Measurements from ENCODE around the gene ACTN4.

ACTN4 gene

DNA sequence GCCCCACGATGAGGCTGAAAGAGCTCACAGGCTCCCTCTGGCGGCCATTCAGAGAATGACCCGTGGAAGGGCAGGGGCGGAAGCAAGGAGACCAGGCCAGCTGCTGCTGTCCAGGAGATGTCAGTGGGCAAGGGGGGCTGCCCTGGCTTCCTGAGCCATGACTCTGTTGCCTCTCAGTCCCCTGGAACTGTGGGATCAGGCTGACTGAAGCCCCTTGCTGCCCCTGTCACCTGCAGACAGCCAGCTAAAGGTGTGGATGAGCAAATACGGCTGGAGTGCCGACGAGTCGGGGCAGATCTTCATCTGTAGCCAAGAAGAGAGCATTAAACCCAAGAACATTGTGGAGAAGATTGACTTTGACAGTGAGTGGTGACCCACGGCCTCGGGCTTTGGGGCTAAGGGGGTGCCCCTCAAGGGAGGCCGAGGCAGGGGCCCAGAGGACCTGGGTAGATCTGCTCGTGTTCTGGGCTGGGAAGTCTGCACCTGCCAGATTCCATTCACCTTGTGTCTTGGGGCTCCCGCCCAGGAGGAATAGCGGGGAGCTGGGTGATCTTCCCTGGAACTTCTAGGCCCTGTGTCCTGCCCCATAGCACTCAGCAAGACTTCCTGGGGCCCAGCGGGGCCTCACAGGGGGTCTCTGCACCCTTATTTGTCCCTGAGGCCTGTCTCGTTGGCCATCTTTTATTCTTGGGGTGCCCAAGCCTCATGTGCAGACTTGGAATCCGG lies 12.5 kb upstream of the ACTN4 start:
- Histone ChIP-seq H3K4me2 (ENCODE audit: insufficient read depth, low read length) (no peak overlapping the region), H4K20me1 (ENCODE audit: insufficient read depth, low read length) (peaks cover 7% of the 10 kb centered on the region), H3K4me3 (ENCODE audit: low read depth in 1 of 2, low read length in 2 of 2) (no peak overlapping the region), H3K9ac (ENCODE audit: low read depth, low read length) (no peak overlapping the region), H3K4me1 (ENCODE audit: insufficient read depth, low read length) (no peaks in the 10 kb centered on the region), H3K27me3 (ENCODE audit: insufficient read depth, low read length, poor library complexity) (no peaks in the 10 kb centered on the region), H3K79me2 (ENCODE audit: insufficient read depth, low read length) (no peaks in the 10 kb centered on the region), H3K36me3 (ENCODE audit: insufficient read depth, low read length) (peaks cover 51% of the 10 kb centered on the region), H2AFZ (ENCODE audit: low read depth, low read length) (no peak overlapping the region), H3K9me3 (ENCODE audit: insufficient read depth, low read length, severe bottlenecking) (no peaks in the 10 kb centered on the region), H3K27ac (ENCODE audit: low read length) (peak overlapping the region; percentile 41)
- TF ChIP-seq, protein P1, sequence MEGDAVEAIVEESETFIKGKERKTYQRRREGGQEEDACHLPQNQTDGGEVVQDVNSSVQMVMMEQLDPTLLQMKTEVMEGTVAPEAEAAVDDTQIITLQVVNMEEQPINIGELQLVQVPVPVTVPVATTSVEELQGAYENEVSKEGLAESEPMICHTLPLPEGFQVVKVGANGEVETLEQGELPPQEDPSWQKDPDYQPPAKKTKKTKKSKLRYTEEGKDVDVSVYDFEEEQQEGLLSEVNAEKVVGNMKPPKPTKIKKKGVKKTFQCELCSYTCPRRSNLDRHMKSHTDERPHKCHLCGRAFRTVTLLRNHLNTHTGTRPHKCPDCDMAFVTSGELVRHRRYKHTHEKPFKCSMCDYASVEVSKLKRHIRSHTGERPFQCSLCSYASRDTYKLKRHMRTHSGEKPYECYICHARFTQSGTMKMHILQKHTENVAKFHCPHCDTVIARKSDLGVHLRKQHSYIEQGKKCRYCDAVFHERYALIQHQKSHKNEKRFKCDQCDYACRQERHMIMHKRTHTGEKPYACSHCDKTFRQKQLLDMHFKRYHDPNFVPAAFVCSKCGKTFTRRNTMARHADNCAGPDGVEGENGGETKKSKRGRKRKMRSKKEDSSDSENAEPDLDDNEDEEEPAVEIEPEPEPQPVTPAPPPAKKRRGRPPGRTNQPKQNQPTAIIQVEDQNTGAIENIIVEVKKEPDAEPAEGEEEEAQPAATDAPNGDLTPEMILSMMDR (IDR thresholded peaks at IDR 0.05; ENCODE audit: borderline replicate concordance, extremely low read depth, low read length, poor library complexity, severe bottlenecking): peak; percentile 88
- no peak for TF ChIP-seq EZH2 (IDR thresholded peaks at IDR 0.05; ENCODE audit: borderline replicate concordance, low read depth, low read length, severe bottlenecking)
- DNase-seq (peak; percentile 74), ATAC-seq (ENCODE audit: insufficient read depth, low read depth) (peak; percentile 63)

DNA sequence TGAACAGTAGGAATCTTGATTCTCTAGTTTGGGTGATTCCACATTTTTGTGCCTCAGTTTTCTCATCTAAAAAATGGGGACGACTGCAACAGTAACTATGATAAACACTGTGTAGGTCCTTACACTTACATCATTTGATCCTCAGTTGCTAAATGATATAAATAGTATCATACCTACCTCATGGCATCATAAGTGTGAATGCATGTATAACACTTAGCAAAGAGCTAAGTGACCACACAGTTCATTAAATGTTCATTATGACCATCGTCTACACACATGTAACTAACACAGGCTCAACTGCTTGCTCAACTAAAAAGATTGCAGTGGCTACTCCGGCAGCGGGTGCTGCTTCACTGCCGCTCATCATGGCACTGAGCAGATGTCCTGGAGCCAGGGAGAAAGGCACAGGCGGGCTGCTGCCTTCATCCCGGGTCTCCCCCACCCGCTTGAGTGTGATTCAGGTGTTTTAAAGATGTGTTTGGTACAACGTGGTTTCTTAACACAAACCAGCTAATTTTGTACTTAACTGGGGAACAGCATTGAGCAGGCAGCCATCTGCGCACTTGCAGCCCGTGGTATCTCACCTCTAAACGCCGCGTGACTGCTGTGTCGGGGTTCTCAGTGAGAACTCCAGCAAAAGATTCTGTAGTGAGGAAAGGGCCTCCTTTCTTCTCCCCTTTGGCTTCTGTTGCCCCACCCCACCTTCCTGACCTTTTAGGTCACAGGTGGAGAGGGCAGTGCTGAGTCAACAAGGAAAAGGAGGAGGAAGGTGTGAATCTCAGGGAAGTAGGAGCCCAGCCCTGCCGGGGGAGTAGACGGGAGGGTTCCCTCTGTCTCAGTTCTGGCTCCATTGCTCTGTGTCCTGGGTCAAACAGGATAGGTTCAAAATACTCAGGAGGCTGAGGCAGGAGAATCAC lies 11.7 kb upstream of the ACTN4 start:
- no peak overlapping the region for H3K4me3 ChIP-seq (ENCODE audit: low read depth in 1 of 2, low read length in 2 of 2)
- H3K36me3 ChIP-seq (ENCODE audit: insufficient read depth, low read length): peaks cover 46% of the 10 kb centered on the region
- H2AFZ ChIP-seq (ENCODE audit: low read depth, low read length): no peak overlapping the region
- no peaks in the 10 kb centered on the region for H3K27me3 ChIP-seq (ENCODE audit: insufficient read depth, low read length, poor library complexity)
- H3K79me2 ChIP-seq (ENCODE audit: insufficient read depth, low read length): no peaks in the 10 kb centered on the region
- H3K9me3 ChIP-seq (ENCODE audit: insufficient read depth, low read length, severe bottlenecking): no peaks in the 10 kb centered on the region
- H3K9ac ChIP-seq (ENCODE audit: low read depth, low read length): no peak overlapping the region
- H3K27ac ChIP-seq (ENCODE audit: low read length): no peak overlapping the region
- no peaks in the 10 kb centered on the region for H3K4me1 ChIP-seq (ENCODE audit: insufficient read depth, low read length)
- ATAC-seq (ENCODE audit: insufficient read depth, low read depth) (no peak), DNase-seq (no peak)
- TF ChIP-seq, protein P1 (IDR thresholded peaks at IDR 0.05; ENCODE audit: borderline replicate concordance, extremely low read depth, low read length, poor library complexity, severe bottlenecking): peak; percentile 18
- TF ChIP-seq EZH2 (IDR thresholded peaks at IDR 0.05; ENCODE audit: borderline replicate concordance, low read depth, low read length, severe bottlenecking): no peak
- peaks cover 7% of the 10 kb centered on the region for H4K20me1 ChIP-seq (ENCODE audit: insufficient read depth, low read length)
- no peak overlapping the region for H3K4me2 ChIP-seq (ENCODE audit: insufficient read depth, low read length)

DNA sequence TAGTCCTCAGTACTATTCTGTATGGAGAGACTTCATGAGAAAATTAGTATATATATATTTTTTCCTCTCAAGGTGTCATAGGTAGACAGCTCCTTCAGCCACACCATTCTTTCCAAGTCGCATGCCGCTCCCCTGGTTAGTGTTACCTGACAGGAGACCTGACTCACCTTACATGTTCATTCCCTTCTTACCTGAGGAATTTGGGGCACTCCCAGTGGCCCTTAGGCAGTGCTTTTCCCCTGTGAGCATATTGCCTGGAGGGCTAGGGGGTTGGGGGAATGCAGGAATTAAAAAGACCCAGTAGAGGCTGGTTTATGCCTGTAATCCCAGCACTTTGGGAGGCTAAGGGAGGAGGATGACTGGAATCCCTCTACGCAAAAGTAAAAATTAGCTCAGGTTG lies 9.0 kb upstream of the ACTN4 start:
- Histone ChIP-seq H3K4me3 (ENCODE audit: low read depth in 1 of 2, low read length in 2 of 2) (no peak overlapping the region), H4K20me1 (ENCODE audit: insufficient read depth, low read length) (peaks cover 7% of the 10 kb centered on the region)

More for the DNA sequence above, 9.0 kb upstream of the ACTN4 start:
- no peak for DNase-seq
- H3K4me1 ChIP-seq (ENCODE audit: insufficient read depth, low read length): no peaks in the 10 kb centered on the region
- ATAC-seq (ENCODE audit: insufficient read depth, low read depth): no peak
- no peaks in the 10 kb centered on the region for H3K9me3 ChIP-seq (ENCODE audit: insufficient read depth, low read length, severe bottlenecking)
- H3K9ac ChIP-seq (ENCODE audit: low read depth, low read length): no peak overlapping the region
- no peak for TF ChIP-seq EZH2 (IDR thresholded peaks at IDR 0.05; ENCODE audit: borderline replicate concordance, low read depth, low read length, severe bottlenecking)
- TF ChIP-seq, protein P1 (IDR thresholded peaks at IDR 0.05; ENCODE audit: borderline replicate concordance, extremely low read depth, low read length, poor library complexity, severe bottlenecking): no peak
- H2AFZ ChIP-seq (ENCODE audit: low read depth, low read length): no peak overlapping the region
- H3K79me2 ChIP-seq (ENCODE audit: insufficient read depth, low read length): no peaks in the 10 kb centered on the region
- no peak overlapping the region for H3K4me2 ChIP-seq (ENCODE audit: insufficient read depth, low read length)
- no peak overlapping the region for H3K27ac ChIP-seq (ENCODE audit: low read length)
- no peaks in the 10 kb centered on the region for H3K27me3 ChIP-seq (ENCODE audit: insufficient read depth, low read length, poor library complexity)
- peaks cover 30% of the 10 kb centered on the region for H3K36me3 ChIP-seq (ENCODE audit: insufficient read depth, low read length)

Measured in DND-41 (cell line).